Spinal cord (tissue), 10 donors: Measurements from ENCODE around the gene OR8S1. TPM values are rescaled to one million over a fixed set of nuclear protein-coding genes. Genes with fewer than 3 reads are reported as not detected.
"Not testable (repeated sequence)": the region's sequence is repeated elsewhere in the genome, so short reads cannot be mapped to it uniquely, and the experiment has no call there.

Experiments used
- DNase-seq, 6 donors: peaks; one replicate each; pipeline versions ENCODE4 v3.0.0 to v3.0.0-alpha.2; 2013 to 2015; ENCODE audit warnings: low spot score in 6 of 6, low read depth in 4 of 6
- H3K27ac ChIP-seq: one replicate; pipeline ENCODE4 v1.5.1; 2013; ENCODE audit warnings: low read depth, low read length, control low read depth
- H3K27me3 ChIP-seq: one replicate; pipeline ENCODE4 v1.6.1; 2013; ENCODE audit warnings: low read length; ENCODE audit not compliant: control insufficient read depth, insufficient read depth
- H3K36me3 ChIP-seq: one replicate; pipeline ENCODE4 v1.6.1; 2013; ENCODE audit warnings: low read length; ENCODE audit not compliant: control insufficient read depth, insufficient read depth
- H3K4me1 ChIP-seq: one replicate; pipeline ENCODE4 v1.6.1; 2013; ENCODE audit warnings: low read length; ENCODE audit not compliant: control insufficient read depth, insufficient read depth
- H3K4me3 ChIP-seq: one replicate; pipeline ENCODE4 v1.5.1; 2013; ENCODE audit warnings: low read depth, low read length, control low read depth
- H3K9me3 ChIP-seq: one replicate; pipeline ENCODE4 v1.6.1; 2013; ENCODE audit warnings: low read length; ENCODE audit not compliant: control insufficient read depth, insufficient read depth
- WGBS: methylation state at CpG from one replicate; pipeline ENCODE4 v1.1.5; 2013; ENCODE audit warnings: missing lambda C conversion rate; ENCODE audit not compliant: insufficient coverage; 5-methylcytosine and 5-hydroxymethylcytosine counted together
- polyA plus RNA-seq, 2 donors: library from polyadenylated mRNA; unstranded; fragments of 120-200 nt; gene quantifications; one replicate each; pipeline ENCODE4 v1.2.1, GENCODE V29; 2013; ENCODE audit not compliant: insufficient read length in 2 of 2
- total RNA-seq, 2 donors: library from RNA; depleted of rRNA in 1 of 2; stranded (reverse); fragments of 120-200 nt in 1 of 2; fragments of >200 nt in 1 of 2; gene quantifications; one replicate each; pipeline versions ENCODE4 v1.2.3 to v1.2.4, GENCODE V29; 2013 to 2014
- donor health status: healthy.

The OR8S1 gene
- total and polyA plus RNA-seq, 4 donors, result not detected

- DNase-seq, result no peak
- no CpG with 5 or more reads among the region's 1 CpG for WGBS
- Histone ChIP-seq H3K36me3 (no peaks in the 10 kb centered on the region), H3K4me3 (no peak overlapping the region), H3K27me3 (no peaks in the 10 kb centered on the region), H3K27ac (no peak overlapping the region), H3K4me1 (no peaks in the 10 kb centered on the region), H3K9me3 (peaks cover 3% of the 10 kb centered on the region)
Measured at GRCh38 chr12:48510111-48510510, 15.3 kb upstream of the OR8S1 start.

GRCh38 chr12:48512855-48513254, 12.6 kb upstream of the OR8S1 start:
- H3K36me3 ChIP-seq, result no peaks in the 10 kb centered on the region
- no peak overlapping the region for H3K27ac ChIP-seq
- H3K9me3 ChIP-seq, result peaks cover 3% of the 10 kb centered on the region
- WGBS, result 79% methylated on average over 2 of the region's 2 CpGs
- H3K27me3 ChIP-seq, result no peaks in the 10 kb centered on the region
- H3K4me1 ChIP-seq, result no peaks in the 10 kb centered on the region
- no peak for DNase-seq
- no peak overlapping the region for H3K4me3 ChIP-seq

GRCh38 chr12:48514728-48515127, 10.7 kb upstream of the OR8S1 start:
- WGBS, result no CpG with 5 or more reads among the region's 1 CpG
- Histone ChIP-seq H3K9me3 (peaks cover 3% of the 10 kb centered on the region), H3K36me3 (no peaks in the 10 kb centered on the region), H3K4me1 (no peaks in the 10 kb centered on the region), H3K27me3 (no peaks in the 10 kb centered on the region), H3K4me3 (no peak overlapping the region), H3K27ac (no peak overlapping the region)
- no peak for DNase-seq

- H3K36me3 ChIP-seq, H3K9me3 ChIP-seq, H3K4me1 ChIP-seq, H3K27me3 ChIP-seq, H3K27ac ChIP-seq, DNase-seq, H3K4me3 ChIP-seq: not testable (repeated sequence)
- WGBS, result 93% methylated on average over 17 of the region's 24 CpGs
Measured at GRCh38 chr12:48520381-48520780, 5.1 kb upstream of the OR8S1 start.

- 91% methylated on average over 44 of the region's 44 CpGs for WGBS
- no peak overlapping the region for H3K4me3 ChIP-seq
- no peaks in the 10 kb centered on the region for H3K36me3 ChIP-seq
- no peaks in the 10 kb centered on the region for H3K27me3 ChIP-seq
- H3K27ac ChIP-seq, result no peak overlapping the region
- H3K4me1 ChIP-seq, result no peaks in the 10 kb centered on the region
- H3K9me3 ChIP-seq, result no peaks in the 10 kb centered on the region
- DNase-seq, result no peak
Measured at GRCh38 chr12:48527891-48528670, 2.6 kb downstream of the OR8S1 start.

- Histone ChIP-seq H3K27ac (no peak overlapping the region), H3K9me3 (no peaks in the 10 kb centered on the region)
- no peak for DNase-seq
Measured at GRCh38 chr12:48532601-48533000, 7.2 kb downstream of the OR8S1 start.

GRCh38 chr12:48536602-48537001, 11.2 kb downstream of the OR8S1 start:
- H3K4me1 ChIP-seq, result no peaks in the 10 kb centered on the region
- no peak overlapping the region for H3K4me3 ChIP-seq
- no peaks in the 10 kb centered on the region for H3K9me3 ChIP-seq
- WGBS, result no CpG with 5 or more reads among the region's 1 CpG
- H3K27me3 ChIP-seq, result no peaks in the 10 kb centered on the region
- H3K27ac ChIP-seq, result no peak overlapping the region
- H3K36me3 ChIP-seq, result no peaks in the 10 kb centered on the region
- no peak for DNase-seq

More at GRCh38 chr12:48532601-48533000, 7.2 kb downstream of the OR8S1 start:
- Histone ChIP-seq H3K4me3 (no peak overlapping the region), H3K27me3 (no peaks in the 10 kb centered on the region), H3K36me3 (no peaks in the 10 kb centered on the region), H3K4me1 (no peaks in the 10 kb centered on the region)

- Histone ChIP-seq H3K27me3 (no peaks in the 10 kb centered on the region), H3K9me3 (no peaks in the 10 kb centered on the region), H3K4me1 (no peaks in the 10 kb centered on the region), H3K27ac (no peak overlapping the region), H3K4me3 (no peak overlapping the region), H3K36me3 (no peaks in the 10 kb centered on the region)
- peak in 2 of 6 donors; percentile 10 to 11 for DNase-seq
- 81% methylated on average over 5 of the region's 8 CpGs for WGBS
Measured at GRCh38 chr12:48542300-48542928, 17.0 kb downstream of the OR8S1 start.

GRCh38 chr12:48545833-48546469, 20.5 kb downstream of the OR8S1 start:
- Histone ChIP-seq H3K27ac (no peak overlapping the region), H3K9me3 (no peaks in the 10 kb centered on the region), H3K4me3 (no peak overlapping the region), H3K36me3 (no peaks in the 10 kb centered on the region), H3K27me3 (no peaks in the 10 kb centered on the region), H3K4me1 (no peaks in the 10 kb centered on the region)
- no CpG with 5 or more reads among the region's 4 CpGs for WGBS
- DNase-seq, result no peak

GRCh38 chr12:48547012-48547411, 21.6 kb downstream of the OR8S1 start:
- not testable (repeated sequence) for H3K4me3 ChIP-seq, H3K9me3 ChIP-seq, H3K4me1 ChIP-seq, H3K27ac ChIP-seq, DNase-seq, H3K36me3 ChIP-seq, H3K27me3 ChIP-seq
- WGBS, result no CpG with 5 or more reads among the region's 3 CpGs
